ENCODE data around the gene SLC20A1. TPM values are rescaled to one million over a fixed set of nuclear protein-coding genes. Genes with fewer than 3 reads are reported as not detected.
"Not testable (repeated sequence)": the region's sequence is repeated elsewhere in the genome, so short reads cannot be mapped to it uniquely, and the experiment has no call there.

SLC20A1 gene
- total RNA-seq, 4 donors from 2014 or later: 33.1 to 299 (median 88.2) TPM

- TF ChIP-seq, protein P1, sequence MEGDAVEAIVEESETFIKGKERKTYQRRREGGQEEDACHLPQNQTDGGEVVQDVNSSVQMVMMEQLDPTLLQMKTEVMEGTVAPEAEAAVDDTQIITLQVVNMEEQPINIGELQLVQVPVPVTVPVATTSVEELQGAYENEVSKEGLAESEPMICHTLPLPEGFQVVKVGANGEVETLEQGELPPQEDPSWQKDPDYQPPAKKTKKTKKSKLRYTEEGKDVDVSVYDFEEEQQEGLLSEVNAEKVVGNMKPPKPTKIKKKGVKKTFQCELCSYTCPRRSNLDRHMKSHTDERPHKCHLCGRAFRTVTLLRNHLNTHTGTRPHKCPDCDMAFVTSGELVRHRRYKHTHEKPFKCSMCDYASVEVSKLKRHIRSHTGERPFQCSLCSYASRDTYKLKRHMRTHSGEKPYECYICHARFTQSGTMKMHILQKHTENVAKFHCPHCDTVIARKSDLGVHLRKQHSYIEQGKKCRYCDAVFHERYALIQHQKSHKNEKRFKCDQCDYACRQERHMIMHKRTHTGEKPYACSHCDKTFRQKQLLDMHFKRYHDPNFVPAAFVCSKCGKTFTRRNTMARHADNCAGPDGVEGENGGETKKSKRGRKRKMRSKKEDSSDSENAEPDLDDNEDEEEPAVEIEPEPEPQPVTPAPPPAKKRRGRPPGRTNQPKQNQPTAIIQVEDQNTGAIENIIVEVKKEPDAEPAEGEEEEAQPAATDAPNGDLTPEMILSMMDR (IDR thresholded peaks at IDR 0.05): no peak
- DNase-seq (ENCODE audit: low spot score) (no peak), ATAC-seq (ENCODE audit: low FRiP score) (no peak)
Observed at GRCh38 chr2:112604952-112605351, 40.8 kb upstream of the SLC20A1 start.

- no peak for ATAC-seq (ENCODE audit: low FRiP score)
- TF ChIP-seq, protein P1 (IDR thresholded peaks at IDR 0.05): no peak
- DNase-seq (ENCODE audit: low spot score): no peak
Observed at GRCh38 chr2:112605926-112606325, 39.8 kb upstream of the SLC20A1 start.

DNA sequence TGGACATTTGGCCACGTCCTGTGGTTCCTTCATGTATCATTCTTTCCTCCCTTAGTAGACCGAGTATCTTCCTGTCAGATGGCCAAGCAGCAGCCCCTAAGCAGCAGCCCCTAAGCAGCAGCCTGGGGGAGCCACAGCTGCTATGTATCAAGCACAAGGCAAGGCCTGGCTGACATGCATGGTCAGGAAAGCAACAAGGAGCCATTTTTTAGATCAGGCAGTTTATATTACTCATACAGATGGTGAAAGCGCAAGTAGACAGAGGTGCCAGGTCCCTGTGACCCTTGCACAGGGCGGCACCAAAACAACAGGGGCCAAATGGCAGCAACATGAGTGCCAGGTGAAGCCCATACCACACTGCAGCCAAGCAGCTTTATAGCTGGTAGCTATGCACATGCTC, 39.2 kb upstream of the SLC20A1 start:
- DNase-seq (ENCODE audit: low spot score): no peak
- ATAC-seq (ENCODE audit: low FRiP score): no peak
- TF ChIP-seq, protein P1 (IDR thresholded peaks at IDR 0.05): no peak

- no peak for ATAC-seq (ENCODE audit: low FRiP score)
- TF ChIP-seq, protein P1 (IDR thresholded peaks at IDR 0.05): no peak
- no peak for DNase-seq (ENCODE audit: low spot score)
Observed at GRCh38 chr2:112607680-112608438, 37.9 kb upstream of the SLC20A1 start.

- ATAC-seq (ENCODE audit: low FRiP score); DNase-seq (ENCODE audit: low spot score): not testable (repeated sequence)
Observed at GRCh38 chr2:112609320-112609719, 36.4 kb upstream of the SLC20A1 start.

DNA sequence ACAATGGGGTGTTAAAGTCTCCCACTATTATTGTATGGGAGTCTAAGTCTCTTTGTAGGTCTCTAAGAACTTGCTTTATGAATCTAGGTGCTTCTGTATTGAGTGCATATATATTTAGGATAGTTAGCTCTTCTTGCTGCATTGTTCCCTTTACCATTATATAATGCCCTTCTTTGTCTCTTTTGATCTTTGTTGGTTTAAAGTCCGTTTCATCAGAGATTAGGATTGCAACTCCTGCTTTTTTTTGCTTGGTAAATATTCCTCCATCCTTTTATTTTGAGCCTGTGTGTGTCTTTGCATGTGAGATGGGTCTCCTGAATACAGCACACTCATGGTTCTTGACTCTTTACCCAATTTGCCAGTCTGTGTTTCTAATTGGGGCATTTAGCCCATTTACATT, 33.5 kb upstream of the SLC20A1 start:
- not testable (repeated sequence) for DNase-seq (ENCODE audit: low spot score); ATAC-seq (ENCODE audit: low FRiP score)

- ATAC-seq (ENCODE audit: low FRiP score) (no peak), DNase-seq (ENCODE audit: low spot score) (no peak)
- TF ChIP-seq, protein P1 (IDR thresholded peaks at IDR 0.05): no peak
Observed at GRCh38 chr2:112614201-112614840, 31.4 kb upstream of the SLC20A1 start.

GRCh38 chr2:112615051-112615450, 30.7 kb upstream of the SLC20A1 start:
- TF ChIP-seq, protein P1 (IDR thresholded peaks at IDR 0.05): no peak
- ATAC-seq (ENCODE audit: low FRiP score) (no peak), DNase-seq (ENCODE audit: low spot score) (no peak)

DNA sequence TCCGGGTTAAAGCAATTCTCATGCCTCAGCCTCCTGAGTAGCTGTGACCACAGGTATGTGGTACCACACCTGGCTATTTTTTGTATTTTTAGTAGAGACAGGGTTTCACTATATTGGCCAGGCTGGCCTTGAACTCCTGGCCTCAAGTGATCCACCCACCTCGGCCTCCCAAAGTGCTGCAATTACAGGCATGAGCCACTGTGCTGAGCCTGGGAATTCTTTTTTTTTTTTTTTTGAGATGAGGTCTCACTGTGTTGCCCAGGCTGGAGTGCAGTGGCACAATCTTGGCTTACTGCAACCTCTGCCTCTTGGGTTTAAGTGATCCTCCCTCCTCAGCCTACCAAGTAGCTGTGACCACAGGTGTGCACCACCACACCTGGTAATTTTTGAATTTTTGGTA, 29.9 kb upstream of the SLC20A1 start:
- ATAC-seq (ENCODE audit: low FRiP score); DNase-seq (ENCODE audit: low spot score): not testable (repeated sequence)
